Breast epithelium (tissue), 3 donors: ENCODE measurements around the gene KMT2D.

Experiments used
- POLR2A ChIP-seq: fragments of 450-650 bp; IDR thresholded peaks from one replicate; pipeline ENCODE4 v1.6.1; 2016; ENCODE audit warnings: antibody characterized with exemption, mild to moderate bottlenecking, moderate library complexity
- POLR2AphosphoS5 ChIP-seq, 3 donors: sonication (generic); formaldehyde crosslinking; IDR thresholded peaks; one replicate each; pipeline ENCODE4 v1.6.1; 2017; ENCODE audit warnings: antibody characterized with exemption in 3 of 3
- TF ChIP-seq, protein P1 (sequence below), 3 donors: fragments of 450-650 bp; IDR thresholded peaks; one replicate each; pipeline ENCODE4 v1.5.1; 2016 to 2017; ENCODE audit warnings: antibody characterized with exemption in 3 of 3, mild to moderate bottlenecking in 3 of 3, moderate library complexity in 3 of 3

DNA sequence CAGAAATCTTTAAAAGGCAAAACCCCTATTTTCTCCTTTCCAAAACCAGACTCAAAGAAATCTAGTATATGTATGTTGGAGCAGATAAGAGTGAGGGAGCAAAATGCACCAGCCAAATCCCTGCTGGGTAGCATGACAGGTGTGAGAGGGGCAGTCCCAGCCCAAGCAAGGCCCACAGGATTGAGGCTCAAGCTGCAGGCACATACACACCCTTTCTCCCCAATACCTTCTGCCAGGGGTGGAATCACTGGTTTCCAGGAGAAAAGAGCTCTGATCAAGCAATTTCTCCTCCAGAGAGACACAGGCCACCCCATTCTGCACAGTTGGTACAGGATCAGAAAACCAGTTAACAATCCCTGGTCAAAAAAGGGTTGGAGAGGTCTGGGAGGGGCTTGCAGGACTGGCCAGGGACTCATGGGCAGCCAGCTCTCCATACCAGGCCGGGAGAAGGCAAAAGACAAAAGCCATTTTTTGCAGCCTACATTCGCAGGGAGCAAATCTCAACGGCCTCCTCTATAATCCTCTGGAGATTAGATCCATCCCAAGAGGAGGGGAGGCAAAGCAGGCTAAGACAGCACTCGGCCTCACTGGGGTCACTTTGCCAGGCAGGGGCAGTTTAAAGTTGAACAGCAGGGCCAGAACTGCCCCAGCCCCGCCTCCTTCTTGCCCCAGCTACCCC lies 2.1 kb downstream of the KMT2D start:
- TF ChIP-seq, protein P1, sequence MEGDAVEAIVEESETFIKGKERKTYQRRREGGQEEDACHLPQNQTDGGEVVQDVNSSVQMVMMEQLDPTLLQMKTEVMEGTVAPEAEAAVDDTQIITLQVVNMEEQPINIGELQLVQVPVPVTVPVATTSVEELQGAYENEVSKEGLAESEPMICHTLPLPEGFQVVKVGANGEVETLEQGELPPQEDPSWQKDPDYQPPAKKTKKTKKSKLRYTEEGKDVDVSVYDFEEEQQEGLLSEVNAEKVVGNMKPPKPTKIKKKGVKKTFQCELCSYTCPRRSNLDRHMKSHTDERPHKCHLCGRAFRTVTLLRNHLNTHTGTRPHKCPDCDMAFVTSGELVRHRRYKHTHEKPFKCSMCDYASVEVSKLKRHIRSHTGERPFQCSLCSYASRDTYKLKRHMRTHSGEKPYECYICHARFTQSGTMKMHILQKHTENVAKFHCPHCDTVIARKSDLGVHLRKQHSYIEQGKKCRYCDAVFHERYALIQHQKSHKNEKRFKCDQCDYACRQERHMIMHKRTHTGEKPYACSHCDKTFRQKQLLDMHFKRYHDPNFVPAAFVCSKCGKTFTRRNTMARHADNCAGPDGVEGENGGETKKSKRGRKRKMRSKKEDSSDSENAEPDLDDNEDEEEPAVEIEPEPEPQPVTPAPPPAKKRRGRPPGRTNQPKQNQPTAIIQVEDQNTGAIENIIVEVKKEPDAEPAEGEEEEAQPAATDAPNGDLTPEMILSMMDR (IDR thresholded peaks at IDR 0.05): no peak
- no peak for TF ChIP-seq POLR2AphosphoS5 (IDR thresholded peaks at IDR 0.05)
- TF ChIP-seq POLR2A: no peak
